Fibroblast of skin of back (primary cell): Measurements from ENCODE around the gene AQP1. TPM values are rescaled to one million over a fixed set of nuclear protein-coding genes. Genes with fewer than 3 reads are reported as not detected.
A peak's percentile ranks its signal among the peaks of the same experiment; 100 is the strongest.

Source experiments
- DNase-seq: peaks from one replicate; pipeline ENCODE4 v3.0.0-alpha.2; 2013
- polyA plus RNA-seq, 2 experiments: library from polyadenylated mRNA; unstranded; fragments of 120-200 nt; gene quantifications; one replicate each; pipeline ENCODE4 v1.2.1, GENCODE V29; 2013; ENCODE audit not compliant: insufficient read length in 2 of 2

Gene AQP1
- polyA plus RNA-seq (2013, experiment 1 of 2; ENCODE audit: insufficient read length) = 26.7 TPM
- 23.7 TPM for polyA plus RNA-seq (2013, experiment 2 of 2; ENCODE audit: insufficient read length)

DNA sequence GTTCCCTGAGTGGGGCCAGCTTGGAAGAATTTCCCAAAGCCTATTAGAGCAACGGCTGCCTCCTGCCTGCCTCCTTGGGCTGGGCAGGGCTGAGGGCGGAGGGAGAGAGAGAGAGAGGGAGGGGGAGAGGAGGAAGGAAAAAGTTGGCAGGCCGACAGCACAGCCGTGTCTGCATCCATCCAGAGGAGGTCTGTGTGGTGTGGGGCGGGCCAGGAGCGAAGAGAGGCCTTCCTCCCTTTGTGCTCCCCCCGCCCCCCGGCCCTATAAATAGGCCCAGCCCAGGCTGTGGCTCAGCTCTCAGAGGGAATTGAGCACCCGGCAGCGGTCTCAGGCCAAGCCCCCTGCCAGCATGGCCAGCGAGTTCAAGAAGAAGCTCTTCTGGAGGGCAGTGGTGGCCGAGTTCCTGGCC, at the start of gene AQP1:
AQP1 (plus strand) TSS at position 293 of the 409 bp plus-strand sequence; CDS start at position 350, 57 bp downstream.
- DNase-seq = peak; percentile 87

DNA sequence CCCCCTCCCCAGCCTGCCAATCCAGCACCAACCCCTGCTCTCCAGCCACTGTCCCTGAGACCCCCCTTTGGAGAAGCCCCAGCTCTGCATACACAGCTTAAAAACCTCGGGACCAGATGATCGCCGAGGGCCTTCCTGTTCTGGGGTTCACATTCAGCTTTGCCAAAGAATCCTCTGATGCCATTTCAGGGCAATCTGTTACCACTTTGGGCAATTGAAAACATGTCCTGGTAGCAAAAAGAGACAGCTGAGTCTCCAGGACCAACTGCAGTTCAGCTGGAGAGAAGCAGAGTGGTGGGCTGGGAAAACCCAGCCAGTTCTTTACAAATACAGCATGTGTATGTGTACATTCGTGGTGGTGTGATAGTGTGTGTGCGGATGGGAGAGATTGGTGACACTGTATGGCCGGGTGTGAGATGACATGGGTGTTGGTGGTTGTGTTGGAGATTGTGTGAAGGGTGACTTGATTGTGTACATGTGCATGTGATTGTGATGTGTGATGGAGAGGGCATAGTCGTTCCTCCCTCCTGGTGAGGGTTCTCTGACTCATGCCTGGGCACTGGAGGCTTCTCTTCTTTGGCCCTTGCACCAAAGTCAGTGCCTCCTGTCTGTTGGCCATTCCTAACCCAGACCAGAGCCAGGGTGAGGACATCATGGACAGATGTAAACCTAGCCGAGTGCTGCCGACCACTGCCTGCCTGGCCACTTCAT, 48.5 kb upstream of the AQP1 start:
- DNase-seq = no peak

DNA sequence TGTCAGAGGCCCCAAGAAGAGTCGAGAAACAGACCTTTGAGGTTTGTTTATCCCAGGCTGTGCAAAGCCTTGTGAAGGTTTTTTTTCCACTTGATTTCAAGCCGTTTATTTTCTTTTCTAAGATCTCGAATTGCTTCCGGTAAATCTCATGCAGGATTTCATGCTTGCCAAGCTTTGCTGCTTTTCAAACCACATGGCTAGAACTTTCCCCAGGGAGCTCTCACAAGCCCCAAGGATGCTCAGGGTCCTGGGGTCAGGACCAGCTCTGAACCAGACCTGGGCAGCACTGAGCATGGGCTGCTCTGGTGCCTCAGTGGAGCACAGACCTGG, 48.0 kb upstream of the AQP1 start:
- peak; percentile 20 for DNase-seq

DNA sequence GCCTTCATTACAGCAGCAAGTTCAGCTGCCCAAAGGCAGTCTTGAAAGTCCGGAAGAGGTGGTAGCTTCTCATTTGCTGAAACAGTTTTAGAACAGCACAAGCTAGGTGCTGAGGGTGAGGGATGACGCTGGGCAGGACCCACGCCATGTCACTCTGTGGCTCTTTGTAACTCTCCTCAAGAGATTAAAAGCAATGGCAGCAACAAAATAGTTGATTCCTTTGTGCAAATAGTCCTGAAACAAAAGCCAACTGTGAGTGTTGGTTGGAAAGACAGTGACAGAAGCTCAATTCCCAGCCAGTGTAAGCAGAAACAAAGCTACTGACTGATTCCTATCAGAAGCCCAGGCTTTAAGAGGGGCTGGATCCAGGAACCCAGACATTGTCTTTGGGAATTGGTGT, 47.6 kb upstream of the AQP1 start:
- DNase-seq = no peak

DNA sequence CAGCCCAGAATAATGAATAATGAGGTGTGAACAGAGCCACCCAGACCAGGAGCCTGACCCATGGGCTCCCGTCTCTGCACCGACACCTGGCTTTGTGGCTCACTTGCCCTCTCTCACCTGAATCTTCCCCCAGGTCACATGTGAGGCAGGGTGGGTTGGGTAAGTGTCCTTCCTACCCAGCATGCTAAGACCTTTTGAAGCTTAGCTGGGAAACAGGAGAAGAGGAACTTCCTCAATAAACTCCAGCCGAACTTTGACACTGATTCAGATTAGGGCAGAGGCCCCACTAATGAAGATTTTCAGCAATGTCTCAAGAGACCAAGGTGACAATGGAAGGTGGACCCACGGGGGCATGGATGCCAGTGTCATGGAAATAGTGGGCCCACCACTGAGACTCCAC, 46.6 kb upstream of the AQP1 start:
- DNase-seq = no peak

DNA sequence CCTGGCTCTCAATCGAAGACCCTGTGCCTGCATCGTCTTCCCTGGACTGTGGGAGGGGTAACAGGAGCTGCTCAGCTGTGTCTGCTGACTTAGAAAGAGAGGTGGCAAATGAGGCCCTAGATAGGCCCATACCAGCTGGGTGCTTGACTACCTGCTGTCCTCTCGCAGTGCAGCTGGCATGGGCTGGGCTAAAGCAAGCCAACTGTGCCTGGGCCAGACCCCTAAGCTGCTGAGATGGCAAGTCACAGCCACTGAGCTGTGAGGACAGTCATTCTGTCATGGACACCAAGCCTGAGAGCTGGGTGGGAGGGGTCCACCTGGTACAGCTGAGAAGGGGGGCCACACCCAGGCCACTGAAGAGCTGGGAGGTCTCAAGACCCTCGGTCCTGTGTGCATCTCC, 45.8 kb upstream of the AQP1 start:
- DNase-seq = no peak

DNA sequence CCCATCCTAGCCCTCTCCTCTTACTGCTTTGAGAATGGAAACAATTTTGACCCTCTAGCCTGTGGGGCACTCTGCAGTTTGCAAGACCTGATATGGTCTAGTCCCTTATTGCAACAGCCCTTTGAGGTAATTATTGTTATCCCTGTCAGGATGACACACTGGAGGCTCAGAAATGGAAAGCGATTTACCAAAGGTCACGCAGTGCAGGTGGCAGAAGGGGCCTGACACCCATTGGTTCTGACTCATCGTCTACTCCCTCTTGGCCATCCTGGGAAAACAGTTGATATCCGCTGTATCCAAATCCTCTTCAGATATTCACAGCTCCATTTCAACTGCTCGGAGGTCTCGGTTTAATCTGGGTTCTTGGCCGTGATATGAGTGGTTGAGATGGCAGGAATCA, 44.7 kb upstream of the AQP1 start:
- DNase-seq = no peak

DNA sequence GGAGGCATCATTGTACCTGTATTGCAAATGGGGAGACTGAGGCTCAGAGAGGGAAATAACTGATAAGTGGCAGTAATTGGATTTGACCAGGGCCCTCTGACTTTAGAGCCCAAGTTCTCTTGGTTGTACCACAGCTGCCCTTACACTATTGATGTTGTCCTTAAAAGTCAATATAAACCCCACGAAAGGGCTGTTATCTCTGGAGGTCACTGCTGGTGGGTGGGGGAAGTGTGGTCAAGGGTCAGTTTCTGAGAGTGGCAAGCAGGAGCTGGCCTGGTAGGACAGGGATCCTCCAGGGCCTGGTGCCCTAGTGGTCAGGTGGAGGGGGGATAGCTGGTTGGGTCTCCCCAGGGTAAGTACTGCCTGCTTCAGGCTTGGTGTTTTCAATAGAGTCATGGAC, 44.2 kb upstream of the AQP1 start:
- DNase-seq = no peak

DNA sequence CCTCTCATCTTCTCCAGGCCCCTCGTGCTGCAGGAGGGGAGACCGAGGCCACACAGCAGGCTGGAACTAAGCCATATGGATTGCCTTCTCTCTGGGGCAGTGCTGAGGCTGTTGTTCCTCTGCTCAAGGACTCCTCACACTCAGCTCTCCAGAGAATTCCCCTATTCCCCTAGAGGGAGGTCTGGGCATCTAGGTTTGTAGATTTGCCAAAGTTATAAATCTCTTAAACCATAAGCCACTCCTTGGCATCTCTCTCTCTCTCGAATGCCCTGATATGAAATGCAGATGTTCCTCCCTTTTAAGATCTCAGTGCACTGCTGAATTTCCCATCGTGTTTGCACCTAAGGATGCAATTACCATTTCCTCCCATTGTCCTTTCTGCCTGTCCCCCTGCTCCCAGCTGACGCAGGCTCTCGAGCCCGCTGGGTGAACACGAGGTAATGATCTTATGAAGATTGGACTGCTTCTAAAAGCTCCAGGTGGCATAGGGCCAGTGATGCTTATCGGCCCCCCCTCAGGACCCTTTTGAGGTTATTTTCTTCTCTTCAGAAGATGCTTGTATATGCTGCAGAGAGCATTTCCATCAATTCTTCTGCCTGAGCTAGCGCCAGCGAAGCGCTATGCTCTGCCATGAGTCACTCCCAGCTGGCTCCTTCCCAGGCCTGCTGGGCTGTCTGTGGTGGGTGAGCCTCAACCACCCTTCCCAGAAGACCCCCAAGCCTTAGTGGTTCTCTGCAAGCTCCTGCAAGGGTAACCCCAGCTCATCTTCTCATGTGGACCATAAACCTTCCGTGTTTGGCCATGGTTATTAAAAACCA, 41.6 kb upstream of the AQP1 start:
- peak; percentile 29 for DNase-seq

DNA sequence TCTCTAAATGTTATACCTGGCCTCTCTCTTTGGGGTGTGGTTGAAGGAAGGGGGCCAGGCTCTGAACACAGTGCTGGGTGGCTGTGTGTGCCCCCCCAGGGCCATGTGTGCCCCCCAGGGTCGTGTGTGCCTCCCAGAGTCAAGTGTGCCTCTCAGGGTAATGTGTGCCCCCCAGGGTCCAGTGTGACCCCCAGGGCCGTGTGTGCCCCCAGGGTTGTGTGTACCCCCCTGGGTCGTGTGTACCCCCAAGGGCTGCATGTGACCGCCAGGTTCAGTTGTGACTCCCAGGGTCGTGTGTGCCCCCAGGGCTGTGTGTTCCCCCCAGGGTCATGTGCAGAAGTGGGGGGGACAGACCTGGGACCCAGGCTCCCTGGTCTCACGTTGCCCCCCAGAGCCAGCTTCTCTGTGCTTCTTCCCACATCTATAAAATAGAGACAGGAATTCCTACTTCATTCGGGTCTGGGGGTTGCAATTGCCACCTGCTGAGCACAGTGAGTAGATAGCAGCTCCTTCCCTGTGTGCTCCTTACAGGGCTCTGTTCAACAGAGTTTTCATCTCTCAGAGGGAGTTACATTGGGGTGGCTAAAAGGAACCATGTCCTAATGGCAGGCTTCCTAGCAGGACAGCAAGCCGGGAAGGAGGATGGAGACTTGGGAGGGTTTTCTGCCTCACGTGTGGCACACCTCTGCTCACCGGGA, 40.7 kb upstream of the AQP1 start:
- no peak for DNase-seq

DNA sequence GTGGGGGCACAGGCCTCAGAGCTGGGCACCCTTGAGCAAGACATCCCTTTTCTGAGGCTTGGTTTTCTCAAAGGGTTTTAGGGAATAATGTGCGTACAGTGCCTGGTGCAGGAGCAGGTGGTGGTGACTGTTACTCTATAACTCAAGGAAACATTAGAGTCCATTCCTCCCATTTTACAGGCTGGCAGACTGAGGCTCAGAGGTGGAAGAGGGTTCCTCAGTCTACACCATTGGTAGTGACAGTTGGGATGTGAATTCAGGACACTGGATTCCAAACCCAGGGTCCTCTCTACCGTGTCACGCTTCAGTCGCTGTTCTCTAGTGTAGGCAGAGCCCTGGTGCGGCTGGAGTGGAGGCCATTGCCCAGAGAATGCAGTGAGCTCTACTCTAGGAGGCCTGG, 40.0 kb upstream of the AQP1 start:
- no peak for DNase-seq

DNA sequence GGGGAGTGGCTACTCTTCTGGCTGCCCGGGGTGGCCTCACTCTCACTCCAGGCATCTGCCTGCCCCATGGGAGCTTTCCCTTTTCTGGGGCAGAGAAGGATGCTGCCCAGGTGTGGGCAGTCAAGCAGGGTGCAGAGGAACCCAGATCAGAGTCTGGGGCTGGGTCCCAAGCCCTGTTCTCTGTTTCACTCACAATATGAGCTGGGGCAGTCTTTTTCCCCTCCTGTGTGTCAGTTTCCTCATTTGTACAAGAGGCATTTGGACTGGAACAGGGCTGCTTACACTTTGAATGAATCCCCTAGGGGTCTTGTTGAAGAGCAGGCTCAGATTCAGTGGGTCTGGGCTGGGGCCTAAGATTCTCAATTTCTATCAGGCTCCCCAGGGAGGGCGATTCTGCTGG, 38.4 kb upstream of the AQP1 start:
- no peak for DNase-seq

DNA sequence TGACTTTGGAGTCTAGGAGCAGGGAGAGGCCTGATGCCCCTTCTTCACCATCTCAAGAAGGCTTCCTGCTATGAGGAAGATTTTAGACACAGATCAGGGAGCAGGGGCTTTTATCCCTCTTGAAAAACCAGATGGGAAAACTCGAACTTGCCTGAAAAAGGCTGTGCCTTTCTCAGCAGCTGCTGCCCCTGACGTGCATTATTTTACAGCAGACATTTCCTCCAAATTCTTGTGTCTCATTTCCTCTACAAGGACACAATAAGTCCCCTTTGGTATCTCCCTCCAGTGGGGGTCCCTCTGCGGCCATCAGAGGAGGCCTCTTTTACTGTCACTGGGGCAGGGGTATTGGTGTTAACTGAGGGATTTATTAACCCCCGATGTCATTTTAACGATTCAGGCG, 38.0 kb upstream of the AQP1 start:
- no peak for DNase-seq

DNA sequence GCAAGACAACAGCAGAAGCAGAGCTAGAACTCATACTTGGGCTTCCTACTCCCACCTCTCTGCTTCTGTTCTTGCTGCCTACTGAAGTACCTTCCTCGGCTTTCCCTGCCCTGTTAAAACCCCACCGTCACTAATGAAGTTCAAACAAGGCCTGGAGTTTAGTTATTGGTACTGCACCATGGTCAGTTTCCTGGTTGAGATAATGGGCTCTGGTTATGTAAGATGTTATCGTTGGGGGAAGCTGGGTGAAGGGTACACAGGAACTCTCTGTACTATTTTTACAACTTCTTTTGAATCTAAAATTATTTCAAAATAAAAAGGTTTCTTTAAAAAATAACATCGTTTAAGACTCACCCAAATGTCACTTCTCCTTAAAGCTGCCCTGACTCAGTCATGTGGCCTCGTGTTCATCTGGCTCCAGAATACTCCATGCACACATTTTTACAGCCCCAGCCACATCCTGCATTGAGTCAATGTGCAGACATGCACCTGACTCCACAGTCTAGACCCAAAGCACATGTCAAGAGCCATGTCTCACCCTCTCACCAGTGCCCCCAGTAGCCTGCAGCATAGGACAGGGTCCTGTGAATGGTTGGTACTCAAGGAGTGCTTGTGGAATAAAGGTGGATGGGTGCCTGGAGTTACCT, 36.9 kb upstream of the AQP1 start:
- no peak for DNase-seq

DNA sequence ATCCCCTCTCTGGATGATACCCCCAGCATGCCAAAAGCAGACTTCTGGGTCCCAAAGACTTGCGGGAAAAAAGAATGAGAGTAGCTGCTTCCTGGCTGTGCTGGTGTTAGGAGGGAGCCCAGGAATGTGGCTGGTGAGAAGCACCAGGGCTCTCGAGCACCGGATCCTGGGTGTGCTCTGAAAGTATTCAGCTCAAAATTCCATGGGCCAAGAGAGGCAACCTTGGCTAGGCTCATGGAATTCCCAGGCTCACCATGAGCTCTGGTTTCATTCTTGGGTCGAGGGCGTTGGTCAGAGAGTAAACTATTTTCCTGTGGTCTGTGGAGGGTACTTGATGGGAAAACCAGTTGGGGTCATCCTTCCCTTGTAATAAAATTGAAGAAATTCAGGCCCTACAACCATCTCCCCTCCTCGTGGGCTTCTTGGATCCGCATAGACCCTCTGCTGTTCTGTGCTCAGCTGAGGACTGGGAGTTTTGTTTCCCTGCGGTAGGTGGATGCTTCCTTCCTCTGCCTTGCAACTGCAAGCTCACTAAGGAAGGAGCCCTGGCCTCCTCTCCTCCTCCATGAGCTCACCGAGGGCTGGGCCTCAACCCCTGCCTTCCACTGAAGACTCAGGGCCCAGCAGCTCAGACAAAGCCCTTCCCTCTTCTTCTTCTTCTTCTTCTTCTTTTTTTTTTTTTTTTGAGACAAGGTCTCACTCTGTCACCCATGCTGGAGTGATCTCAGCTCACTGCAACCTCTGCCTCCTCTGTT, 34.5 kb upstream of the AQP1 start:
- DNase-seq = no peak

DNA sequence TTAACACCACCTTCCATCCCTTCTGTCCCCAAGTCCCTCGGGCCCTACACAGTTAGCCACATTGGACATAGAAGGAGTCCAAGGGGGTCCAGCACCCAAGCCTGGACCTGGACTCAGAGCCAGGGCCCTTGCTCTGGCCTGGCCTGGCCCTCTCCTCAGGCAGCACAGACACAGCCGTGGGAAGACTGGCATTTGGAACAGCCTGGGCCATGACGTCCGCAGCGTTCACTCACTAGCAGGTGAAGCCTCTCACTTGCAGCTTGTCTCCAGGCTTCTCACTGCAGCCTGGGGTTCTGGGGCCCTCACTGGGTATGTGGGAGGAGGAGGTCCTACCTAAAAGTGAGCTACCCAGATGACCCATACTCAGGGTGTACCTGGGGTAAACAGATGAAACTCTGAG, 33.7 kb upstream of the AQP1 start:
- no peak for DNase-seq

DNA sequence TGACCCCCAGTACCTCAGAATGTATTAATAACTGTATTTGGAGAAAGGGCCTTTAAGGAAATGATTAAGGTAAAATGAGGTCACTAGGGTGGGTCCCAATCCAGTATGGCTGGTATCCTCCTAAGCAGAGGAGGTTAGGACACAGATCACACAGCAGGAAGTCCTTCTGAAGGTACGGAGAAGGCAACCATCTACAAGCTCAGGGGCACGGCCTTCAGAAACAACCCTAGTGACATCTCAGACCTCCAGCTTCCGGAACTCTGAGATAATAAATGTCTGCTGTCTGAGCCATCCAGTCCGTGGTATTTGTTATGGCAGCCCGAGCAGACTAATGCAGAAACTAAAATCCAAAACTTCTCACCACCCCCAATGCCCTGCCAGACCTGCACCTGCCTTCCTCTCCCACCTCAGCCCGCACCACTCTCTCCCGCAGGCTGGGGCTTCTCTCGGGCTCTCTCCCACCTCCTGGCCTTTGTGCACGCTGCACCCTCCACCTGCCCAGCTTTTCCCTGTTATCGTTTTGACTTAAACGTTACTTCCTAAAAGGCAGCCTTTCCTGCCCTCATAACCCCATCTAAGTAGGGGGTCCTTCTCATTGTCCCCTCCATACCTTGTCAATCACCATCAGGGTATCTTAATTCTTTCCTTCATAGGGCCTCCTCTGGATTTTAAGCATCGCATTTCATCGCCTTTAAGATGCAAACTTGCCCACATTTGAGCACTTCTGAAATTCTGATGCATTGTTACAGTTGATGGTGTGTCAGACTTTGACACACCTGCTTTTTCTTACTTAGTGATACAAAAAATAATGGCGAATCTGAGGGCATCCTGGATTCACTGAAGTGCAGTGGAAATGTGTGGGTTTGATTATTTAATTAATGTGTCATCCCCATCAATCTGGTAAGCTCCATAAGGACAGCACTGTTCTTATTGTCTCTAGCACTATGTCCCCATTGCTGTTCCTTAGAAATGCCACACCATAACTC, 32.2 kb upstream of the AQP1 start:
- DNase-seq = no peak

DNA sequence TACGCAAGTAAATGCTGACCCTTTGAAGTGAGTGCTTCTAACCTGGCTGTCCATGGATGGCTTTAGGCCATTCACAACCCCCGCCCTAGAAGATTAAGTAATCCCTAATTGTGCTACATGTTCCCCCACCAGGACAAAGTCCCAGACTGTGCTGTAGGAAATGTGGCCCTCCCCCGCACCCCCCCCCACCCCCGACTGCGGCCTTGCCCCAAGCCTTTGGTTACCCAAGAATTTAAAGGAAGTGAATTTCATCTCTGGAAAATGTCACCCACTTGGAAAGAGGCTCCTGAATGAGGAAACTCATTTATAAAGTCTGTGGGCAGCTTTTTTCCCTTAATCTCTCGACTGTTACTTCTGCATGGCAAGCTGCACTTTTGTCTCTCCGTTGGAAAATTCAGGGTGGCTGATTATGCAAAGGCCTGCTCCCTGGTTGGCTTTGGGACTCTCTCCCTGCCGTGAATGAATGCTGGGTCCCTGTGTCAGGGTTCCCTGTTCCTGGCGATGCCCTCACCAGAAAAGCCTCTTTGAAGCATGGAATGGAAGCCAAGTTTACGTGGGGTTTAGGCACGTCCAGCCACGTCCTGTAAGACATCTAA, 31.4 kb upstream of the AQP1 start:
- DNase-seq = no peak

DNA sequence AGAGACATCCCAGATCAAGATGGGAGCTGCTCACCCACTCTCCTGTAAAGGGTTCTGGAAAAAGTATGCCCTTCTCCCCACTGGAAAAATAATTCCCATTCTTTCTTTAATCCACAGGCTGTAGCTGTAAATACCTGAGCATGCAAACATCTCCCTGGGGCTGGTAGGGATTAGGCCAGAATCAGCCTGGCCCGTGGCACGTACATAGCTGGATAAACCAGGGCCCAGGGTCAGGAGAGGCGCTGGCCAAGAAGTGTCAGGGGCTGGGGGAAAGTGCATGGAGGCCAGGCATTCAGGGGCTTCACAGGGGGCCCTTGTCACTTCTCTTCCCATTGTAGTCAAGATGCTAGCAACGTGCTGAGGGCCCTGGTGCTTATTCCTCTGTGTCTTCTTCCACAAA, 30.7 kb upstream of the AQP1 start:
- DNase-seq = no peak

DNA sequence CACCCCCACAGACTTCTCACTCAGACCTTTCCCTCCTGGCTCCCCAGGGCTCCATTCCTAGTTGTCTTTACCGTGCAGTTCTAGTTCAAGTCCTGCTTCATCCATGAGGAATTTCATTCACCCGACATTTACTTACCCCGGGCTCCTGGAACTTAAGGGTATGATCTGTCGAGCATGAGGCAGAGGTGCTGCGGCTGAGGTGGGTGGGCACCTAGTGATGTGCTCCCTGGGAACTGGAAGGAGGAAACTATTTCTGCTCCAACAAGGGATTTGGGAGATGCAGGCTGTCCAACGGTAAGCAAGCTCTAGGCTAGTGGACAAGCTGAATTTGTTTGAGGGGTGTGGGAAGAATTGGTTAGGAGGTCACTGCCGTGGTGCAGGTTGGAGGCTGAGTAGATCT, 30.2 kb upstream of the AQP1 start:
- DNase-seq = no peak

DNA sequence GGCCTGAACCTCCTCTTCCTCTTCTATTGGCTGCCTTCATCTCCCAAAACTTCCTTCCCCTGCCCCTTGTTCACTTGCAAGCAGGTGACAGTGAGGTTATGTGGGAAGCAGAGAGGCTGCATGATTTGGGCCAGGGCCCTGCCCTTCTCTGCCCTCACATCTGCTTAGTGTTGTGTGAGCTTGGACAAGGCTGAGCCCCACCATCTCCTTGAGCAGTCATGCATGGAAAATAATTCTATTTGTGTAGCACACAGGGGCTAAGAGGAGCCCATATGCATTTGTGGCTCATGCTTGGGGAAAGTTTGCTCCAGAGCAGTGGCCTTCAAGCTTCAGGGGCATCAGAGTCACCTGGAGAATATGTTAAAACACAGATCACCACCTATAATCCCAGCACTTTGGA, 26.8 kb upstream of the AQP1 start:
- DNase-seq = no peak
